SIG-M5 treated with dmso at 0.1 percent for 504 hours (cell line): ENCODE measurements around the gene OR4A47.
"Not testable (repeated sequence)": the region's sequence is repeated elsewhere in the genome, so short reads cannot be mapped to it uniquely, and the experiment has no call there.

Experiments
- DNase-seq: peaks from one replicate; lab custom pipeline; 2025; ENCODE audit not compliant: unreplicated experiment; lab: John Stamatoyannopoulos, UW

Gene OR4A47

GRCh38 chr11:48488493-48488892 lies at the start of gene OR4A47:
OR4A47 (plus strand) TSS chr11:48488793; CDS start chr11:48488793, 0 bp downstream.
- not testable (repeated sequence) for DNase-seq

GRCh38 chr11:48455909-48456308 lies 32.7 kb upstream of the OR4A47 start:
- not testable (repeated sequence) for DNase-seq

GRCh38 chr11:48473966-48474365 lies 14.6 kb upstream of the OR4A47 start:
- DNase-seq = not testable (repeated sequence)

GRCh38 chr11:48474703-48475102 lies 13.9 kb upstream of the OR4A47 start:
- DNase-seq = not testable (repeated sequence)

- DNase-seq = not testable (repeated sequence)
Measured at GRCh38 chr11:48506169-48506568, 17.6 kb downstream of the OR4A47 start.

- DNase-seq = no peak
Measured at GRCh38 chr11:48538991-48539390, 50.4 kb downstream of the OR4A47 start.
